K562 (cell line): ENCODE results near the gene PRKD2. TPM values are rescaled to one million over a fixed set of nuclear protein-coding genes. Genes with fewer than 3 reads are reported as not detected.

Source experiments
- CREB1 ChIP-seq, 2 experiments: sonication (generic) in 1 of 2; formaldehyde crosslinking in 1 of 2; IDR thresholded peaks; 2 replicates each; pipeline versions ENCODE4 v1.6.1 to v1.8.0; 2012 to 2022; ENCODE audit warnings: inconsistent platforms in 1 of 2, mild to moderate bottlenecking in 1 of 2, missing genetic modification reagents in 1 of 2, moderate library complexity in 1 of 2
- DPF2 ChIP-seq: fragments of 450-650 bp; IDR thresholded peaks from 2 replicates; pipeline ENCODE4 v1.6.1; 2016
- EP400 ChIP-seq: fragments of 450-650 bp; IDR thresholded peaks from 2 replicates; pipeline ENCODE4 v1.6.1; 2017; ENCODE audit warnings: antibody characterized with exemption, mild to moderate bottlenecking, moderate library complexity
- FOS ChIP-seq: IDR thresholded peaks from 3 replicates; pipeline ENCODE4 v1.6.1; 2011; ENCODE audit not compliant: insufficient read length; ENCODE audit errors: extremely low read depth
- GTF2E2 ChIP-seq: fragments of 200-800 bp; sonication (Bioruptor generic); IDR thresholded peaks from 2 replicates; pipeline ENCODE4 v1.6.1; 2016; ENCODE audit warnings: missing genetic modification characterization, missing compliant biosample characterization
- HDAC1 ChIP-seq, 2 experiments: fragments of 450-650 bp; IDR thresholded peaks; 2 replicates each; pipeline ENCODE4 v1.6.1; 2016 to 2017; ENCODE audit warnings: inconsistent platforms in 1 of 2, mild to moderate bottlenecking in 1 of 2, moderate library complexity in 1 of 2
- MAZ ChIP-seq, 2 experiments: fragments of 450-650 bp in 1 of 2; sonication (generic) in 1 of 2; formaldehyde crosslinking; IDR thresholded peaks in 1 of 2; conservative IDR thresholded peaks in 1 of 2; 2 replicates each; pipeline versions ENCODE4 v1.4.0 to v1.5.0; 2020; ENCODE audit warnings: mild to moderate bottlenecking in 1 of 2, missing genetic modification reagents in 1 of 2
- MLLT1 ChIP-seq, 2 experiments: fragments of 450-650 bp; IDR thresholded peaks; 2 replicates each; pipeline ENCODE4 v1.6.1; 2016
- NFE2L1 ChIP-seq: fragments of 450-650 bp; IDR thresholded peaks from 2 replicates; pipeline ENCODE4 v1.6.1; 2016; ENCODE audit warnings: missing genetic modification characterization, low read depth, mild to moderate bottlenecking, missing compliant biosample characterization, moderate library complexity, borderline replicate concordance
- POLR2AphosphoS2 ChIP-seq: IDR thresholded peaks from 2 replicates; pipeline ENCODE4 v1.6.1; 2012; ENCODE audit warnings: low read length, improper control_type of control experiment
- SMAD4 ChIP-seq: fragments of 250-450 bp; sonication (Bioruptor Pico); conservative IDR thresholded peaks from 2 replicates; pipeline ENCODE4 v1.8.0; 2021; ENCODE audit warnings: inconsistent platforms, mild to moderate bottlenecking, moderate library complexity
- SPI1 ChIP-seq: IDR thresholded peaks from 2 replicates; pipeline ENCODE4 v1.6.1; 2011; ENCODE audit warnings: low read depth, low read length, control low read depth, borderline replicate concordance
- TFAP4 ChIP-seq: sonication (generic); formaldehyde crosslinking; IDR thresholded peaks from 2 replicates; pipeline ENCODE4 v1.8.0; 2022; ENCODE audit warnings: missing genetic modification reagents, mild to moderate bottlenecking, moderate library complexity, borderline replicate concordance
- THRB ChIP-seq: fragments of 450-650 bp; formaldehyde crosslinking; conservative IDR thresholded peaks from 2 replicates; pipeline ENCODE4 v1.4.0; 2022; ENCODE audit warnings: mild to moderate bottlenecking, missing genetic modification characterization
- U2AF1 ChIP-seq: fragments of 200-400 bp; formaldehyde crosslinking; optimal IDR thresholded peaks from 2 replicates; pipeline ENCODE3; 2017; ENCODE audit warnings: mild to moderate bottlenecking, low read depth, low read length, moderate library complexity
- ZBTB17 ChIP-seq: fragments of 450-650 bp; formaldehyde crosslinking; IDR thresholded peaks from 2 replicates; pipeline ENCODE4 v1.4.0; 2020; ENCODE audit warnings: mild to moderate bottlenecking
- ZNF408 ChIP-seq: fragments of 250-450 bp; sonication (Bioruptor Pico); IDR thresholded peaks from 2 replicates; pipeline ENCODE4 v1.4.0; 2020; ENCODE audit warnings: low read depth, mild to moderate bottlenecking, moderate library complexity
- polyA plus RNA-seq, 8 experiments: library from polyadenylated mRNA; depleted of rRNA in 4 of 8; stranded (reverse) in 5 of 8; unstranded in 3 of 8; fragments of >200 nt; fragmentation: Nextera tagmentation in 2 of 8; fragmentation: Illumina TruSeq in 1 of 8; extraction: Ambion mirVana in 2 of 8; extraction: Trizol in 1 of 8; gene quantifications; 2 replicates each; pipeline versions ENCODE4 v1.2.1 to v1.2.3, GENCODE V29; 2011 to 2014; ENCODE audit warnings: inconsistent platforms in 1 of 8, missing spikeins in 1 of 8
- total RNA-seq, 7 experiments: library from RNA; depleted of rRNA in 6 of 7; stranded (reverse); fragments of >200 nt in 6 of 7; fragmentation: Illumina TruSeq in 2 of 7; extraction: Trizol in 2 of 7; gene quantifications; 2 replicates each; pipeline versions ENCODE4 v1.2.1 to v1.2.3, GENCODE V29; 2011 to 2021; ENCODE audit warnings: low replicate concordance in 1 of 7
- TF ChIP-seq, protein P1 (sequence below): sonication (generic); formaldehyde crosslinking; IDR thresholded peaks from 2 replicates; pipeline ENCODE4 v1.8.1; 2022; ENCODE audit warnings: missing genetic modification reagents
- TF ChIP-seq, protein P2 (sequence below): fragments of 450-650 bp; IDR thresholded peaks from 2 replicates; pipeline ENCODE4 v1.6.1; 2016; ENCODE audit warnings: borderline replicate concordance

Gene PRKD2
- total and polyA plus RNA-seq, 9 of the 15 experiments (the other 6 are each of a cell fraction or from before 2014, with no cell fraction given): 1.8 to 60.0 (median 15.0) TPM

- 0 out of 2 replicates have a peak, but pooled peaks have one; percentile 4 for TF ChIP-seq THRB (CRISPR knock-in tag)
- TF ChIP-seq EP400: peak; percentile 80
- TF ChIP-seq ZBTB17 (CRISPR knock-in tag): 0 out of 2 replicates have a peak, but pooled peaks have one; percentile 31
- TF ChIP-seq, protein P1, sequence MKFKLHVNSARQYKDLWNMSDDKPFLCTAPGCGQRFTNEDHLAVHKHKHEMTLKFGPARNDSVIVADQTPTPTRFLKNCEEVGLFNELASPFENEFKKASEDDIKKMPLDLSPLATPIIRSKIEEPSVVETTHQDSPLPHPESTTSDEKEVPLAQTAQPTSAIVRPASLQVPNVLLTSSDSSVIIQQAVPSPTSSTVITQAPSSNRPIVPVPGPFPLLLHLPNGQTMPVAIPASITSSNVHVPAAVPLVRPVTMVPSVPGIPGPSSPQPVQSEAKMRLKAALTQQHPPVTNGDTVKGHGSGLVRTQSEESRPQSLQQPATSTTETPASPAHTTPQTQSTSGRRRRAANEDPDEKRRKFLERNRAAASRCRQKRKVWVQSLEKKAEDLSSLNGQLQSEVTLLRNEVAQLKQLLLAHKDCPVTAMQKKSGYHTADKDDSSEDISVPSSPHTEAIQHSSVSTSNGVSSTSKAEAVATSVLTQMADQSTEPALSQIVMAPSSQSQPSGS: no peak
- TF ChIP-seq GTF2E2: no peak
- peak; percentile 70; the same call in 1 of the 2 replicates for TF ChIP-seq TFAP4 (CRISPR knock-in tag)
- TF ChIP-seq, protein P2, sequence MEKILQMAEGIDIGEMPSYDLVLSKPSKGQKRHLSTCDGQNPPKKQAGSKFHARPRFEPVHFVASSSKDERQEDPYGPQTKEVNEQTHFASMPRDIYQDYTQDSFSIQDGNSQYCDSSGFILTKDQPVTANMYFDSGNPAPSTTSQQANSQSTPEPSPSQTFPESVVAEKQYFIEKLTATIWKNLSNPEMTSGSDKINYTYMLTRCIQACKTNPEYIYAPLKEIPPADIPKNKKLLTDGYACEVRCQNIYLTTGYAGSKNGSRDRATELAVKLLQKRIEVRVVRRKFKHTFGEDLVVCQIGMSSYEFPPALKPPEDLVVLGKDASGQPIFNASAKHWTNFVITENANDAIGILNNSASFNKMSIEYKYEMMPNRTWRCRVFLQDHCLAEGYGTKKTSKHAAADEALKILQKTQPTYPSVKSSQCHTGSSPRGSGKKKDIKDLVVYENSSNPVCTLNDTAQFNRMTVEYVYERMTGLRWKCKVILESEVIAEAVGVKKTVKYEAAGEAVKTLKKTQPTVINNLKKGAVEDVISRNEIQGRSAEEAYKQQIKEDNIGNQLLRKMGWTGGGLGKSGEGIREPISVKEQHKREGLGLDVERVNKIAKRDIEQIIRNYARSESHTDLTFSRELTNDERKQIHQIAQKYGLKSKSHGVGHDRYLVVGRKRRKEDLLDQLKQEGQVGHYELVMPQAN: peak; percentile 78
- TF ChIP-seq POLR2AphosphoS2: peak; percentile 85; the same call in 1 of the 2 replicates
- no peak for TF ChIP-seq SPI1
- TF ChIP-seq DPF2: peak; percentile 58
- no peak for TF ChIP-seq MLLT1 (IDR thresholded peaks at IDR 0.05)
- TF ChIP-seq FOS: no peak
- peak; percentile 54 for TF ChIP-seq SMAD4 (CRISPR knock-in tag)
- peak; percentile 62; the same call in 1 of the 2 replicates for TF ChIP-seq CREB1 (IDR thresholded peaks at IDR 0.05)
- no peak; the same call in 1 of the 2 replicates for TF ChIP-seq CREB1 (CRISPR knock-in tag; IDR thresholded peaks at IDR 0.05)
- TF ChIP-seq MAZ (CRISPR knock-in tag; conservative IDR thresholded peaks at IDR 0.05 in 1 of 2, IDR thresholded peaks at IDR 0.05 in 1 of 2): peak; percentile 60 to 79; a peak in 3 of 4 replicates
- TF ChIP-seq ZNF408 (CRISPR knock-in tag): no peak
- no peak for TF ChIP-seq NFE2L1 (tag)
- TF ChIP-seq U2AF1: no peak
- peak in 1 of 2 experiments; percentile 63; a peak in 2 of 4 replicates for TF ChIP-seq HDAC1 (IDR thresholded peaks at IDR 0.05)
Measured at GRCh38 chr19:46697204-46697960, 19.5 kb downstream of the PRKD2 start (continued).
